Epidermal melanocyte (primary cell): ENCODE results near the gene PRR12.
"Not testable (repeated sequence)": the region's sequence is repeated elsewhere in the genome, so short reads cannot be mapped to it uniquely, and the experiment has no call there.

Experiments used
- DNase-seq: peaks from one replicate; pipeline ENCODE4 v3.0.0; 2011; ENCODE audit warnings: low spot score; ENCODE audit not compliant: insufficient read length

PRR12 gene

DNA sequence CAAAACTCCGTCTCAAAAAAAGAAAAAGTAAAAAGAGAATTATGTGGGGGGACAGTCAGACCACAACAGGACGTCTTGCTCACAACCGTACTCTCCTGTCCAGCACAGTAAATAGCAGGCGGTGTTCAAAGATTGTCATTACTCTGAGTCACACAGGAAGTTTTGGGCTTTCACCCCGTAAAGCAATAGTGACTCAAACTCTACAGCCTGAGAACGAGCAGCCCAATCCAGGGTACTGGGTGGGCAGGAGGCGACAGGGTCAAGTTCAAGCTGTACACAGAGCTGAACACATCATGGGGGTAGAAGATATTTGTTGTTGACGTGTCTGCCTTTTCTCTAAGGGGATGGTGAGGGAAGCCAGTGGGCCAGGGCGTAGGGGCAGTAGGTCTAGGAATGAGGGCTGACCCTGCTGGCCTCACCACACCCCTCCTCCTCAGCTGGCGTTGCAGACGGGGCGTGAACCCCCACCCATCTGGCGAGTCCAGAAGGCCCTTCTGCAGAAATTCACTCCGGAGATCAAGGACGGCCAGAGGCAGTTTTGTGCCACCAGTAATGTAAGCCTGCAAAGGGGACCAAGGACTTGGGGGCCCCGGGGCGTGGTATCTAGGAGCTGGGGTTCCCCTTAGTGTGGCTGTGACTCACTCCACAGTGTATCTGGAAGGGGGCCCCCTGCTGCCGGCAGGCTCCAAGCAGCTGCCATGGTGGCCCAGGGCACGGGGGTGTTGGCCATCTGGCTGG lies 23.3 kb downstream of the PRR12 start:
- no peak for DNase-seq

DNA sequence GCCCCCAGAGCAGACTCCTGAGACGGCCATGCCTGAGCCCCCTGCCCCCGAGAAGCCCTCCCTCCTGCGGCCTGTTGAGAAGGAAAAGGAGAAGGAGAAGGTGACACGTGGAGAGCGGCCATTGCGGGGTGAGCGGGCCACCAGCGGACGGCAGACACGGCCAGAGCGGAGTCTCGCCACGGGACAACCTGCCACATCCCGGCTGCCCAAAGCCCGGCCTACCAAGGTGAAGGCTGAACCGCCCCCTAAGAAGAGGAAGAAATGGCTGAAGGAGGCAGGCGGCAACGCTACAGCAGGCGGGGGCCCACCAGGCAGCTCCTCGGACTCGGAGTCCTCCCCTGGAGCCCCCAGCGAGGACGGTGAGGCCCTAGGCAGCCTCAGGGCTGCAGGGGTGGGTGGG lies 24.9 kb downstream of the PRR12 start:
- DNase-seq, result no peak

DNA sequence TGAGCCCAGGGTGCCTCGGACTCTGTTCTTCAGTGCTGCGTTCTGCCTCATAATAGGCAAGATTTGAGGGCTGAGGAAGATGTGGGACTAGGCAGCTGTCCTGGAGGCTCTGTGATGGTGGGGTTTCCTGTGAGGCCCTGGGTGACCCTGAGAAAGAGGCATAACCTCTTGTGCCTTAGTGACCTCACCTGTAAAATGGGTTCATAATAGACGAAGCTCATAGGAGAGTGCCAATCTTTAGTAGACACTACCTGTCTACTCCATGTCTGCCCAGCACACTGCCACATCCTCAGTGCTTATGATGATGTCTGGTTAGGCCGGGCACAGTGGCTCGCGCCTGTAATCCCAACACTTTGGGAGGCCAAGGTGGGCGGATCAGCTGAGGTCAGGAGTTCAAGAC lies 25.6 kb downstream of the PRR12 start:
- DNase-seq, result no peak

DNA sequence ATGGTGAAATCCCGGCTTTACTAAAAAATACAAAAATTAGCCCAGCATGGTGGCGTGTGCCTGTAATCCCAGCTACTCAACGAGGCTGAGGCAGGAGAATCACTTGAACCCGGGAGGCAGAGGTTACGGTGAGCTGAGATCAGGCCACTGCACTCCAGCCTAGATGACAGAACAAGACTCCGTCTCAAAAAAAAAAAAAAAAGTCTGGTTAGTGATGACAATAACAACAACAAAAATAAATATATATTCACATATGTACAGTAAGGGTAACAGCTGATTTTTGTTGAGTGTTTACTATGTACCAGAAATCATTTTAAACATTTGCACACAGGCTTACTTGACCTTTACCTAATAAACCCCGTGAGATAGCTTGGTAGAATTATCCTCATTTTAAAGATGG lies 26.0 kb downstream of the PRR12 start:
- no peak for DNase-seq

GRCh38 chr19:49617860-49618259 lies 26.9 kb downstream of the PRR12 start:
- not testable (repeated sequence) for DNase-seq

DNA sequence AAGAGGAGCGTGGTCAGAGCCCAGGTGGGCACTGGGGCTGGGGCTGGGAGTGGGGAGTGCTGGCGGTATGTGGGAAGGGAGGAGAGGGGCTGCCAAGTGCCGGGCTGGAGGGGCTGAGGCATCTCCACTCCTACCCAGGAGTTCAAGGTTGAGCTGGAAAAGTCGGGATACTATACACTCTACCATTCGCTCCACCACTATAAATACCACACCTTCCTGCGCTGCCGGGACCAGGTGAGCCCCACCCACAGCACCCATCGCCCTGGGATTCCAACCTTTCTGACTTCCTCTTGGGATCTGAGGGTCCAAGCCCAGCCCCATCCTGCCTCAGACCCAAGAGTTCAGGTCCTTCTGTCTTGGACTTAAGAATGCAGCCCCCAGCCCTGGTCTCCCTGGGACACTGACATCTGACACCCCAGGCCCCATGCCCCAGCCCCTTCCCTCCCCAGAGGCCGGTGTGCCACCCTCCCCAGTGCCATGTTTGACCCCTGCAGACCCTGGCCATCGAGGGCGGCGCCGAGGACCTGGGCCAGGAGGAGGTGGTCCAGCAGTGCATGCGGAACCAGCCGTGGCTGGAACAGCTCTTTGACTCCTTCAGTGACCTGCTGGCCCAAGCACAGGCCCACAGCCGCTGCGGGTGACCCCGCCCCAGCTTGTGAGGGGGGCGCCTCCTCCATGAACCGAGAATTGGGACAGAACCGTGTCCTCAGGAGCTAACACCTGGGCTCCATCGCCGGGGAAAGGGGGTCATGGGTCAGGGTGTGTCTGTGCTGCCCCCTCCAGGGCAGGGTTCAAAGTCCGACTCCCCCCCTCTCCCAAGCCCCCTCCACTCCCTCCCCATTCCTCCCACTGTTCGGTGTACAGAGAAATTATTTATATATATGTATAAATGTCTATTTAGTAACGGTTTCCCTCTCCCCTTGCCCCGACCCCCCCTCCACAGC lies 34.3 kb downstream of the PRR12 start:
- no peak for DNase-seq

DNA sequence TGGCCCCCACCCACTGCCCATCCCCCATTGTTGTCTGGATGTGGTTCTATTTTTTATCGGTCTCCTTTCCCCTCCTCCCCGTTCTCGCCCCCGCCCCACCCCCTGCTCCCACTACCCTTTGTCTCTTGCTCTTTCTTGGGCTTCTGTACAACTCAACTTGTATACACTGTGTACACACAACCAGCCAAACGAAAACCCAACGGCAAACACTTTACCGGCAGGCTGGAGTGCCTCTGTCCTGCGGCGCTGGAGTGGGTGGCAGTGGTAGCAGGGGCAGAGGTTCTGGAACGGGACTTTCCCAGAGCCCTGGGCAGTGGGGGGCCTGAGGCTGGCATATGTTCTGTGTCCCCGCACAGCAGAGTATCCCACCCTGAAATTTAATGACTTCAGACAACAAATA lies 35.2 kb downstream of the PRR12 start:
- no peak for DNase-seq

- DNase-seq, result no peak
These were observed 38.7 kb downstream of the PRR12 start for GRCh38 chr19:49629659-49630058.

DNA sequence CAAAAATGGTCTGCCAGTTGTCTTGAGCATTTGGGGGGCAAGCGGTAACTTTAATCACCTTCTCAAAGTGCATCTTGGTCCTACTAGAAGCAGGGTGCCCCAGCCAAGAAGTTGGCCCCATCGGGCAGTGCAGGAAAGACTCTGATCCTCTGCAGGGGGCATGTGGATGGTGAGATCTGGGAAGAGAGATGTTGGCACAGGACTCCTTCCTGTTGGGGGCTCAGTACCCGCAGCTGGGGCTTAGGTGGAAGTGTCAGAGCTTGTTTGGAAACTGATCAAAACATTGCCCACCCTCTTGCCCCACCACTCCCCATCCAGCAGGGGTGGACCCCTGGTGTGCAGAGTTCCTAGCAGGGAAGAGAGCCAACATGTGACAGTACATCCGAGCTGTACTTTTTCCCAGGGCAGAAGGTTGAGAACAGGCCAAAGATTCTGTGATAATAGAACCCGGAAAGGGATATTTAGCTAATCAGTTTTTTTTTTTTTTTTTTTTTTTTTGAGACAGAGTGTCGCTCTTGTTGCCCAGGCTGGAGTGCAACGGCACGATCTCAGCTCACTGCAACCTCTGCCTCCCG lies 40.1 kb downstream of the PRR12 start:
- DNase-seq, result no peak

DNA sequence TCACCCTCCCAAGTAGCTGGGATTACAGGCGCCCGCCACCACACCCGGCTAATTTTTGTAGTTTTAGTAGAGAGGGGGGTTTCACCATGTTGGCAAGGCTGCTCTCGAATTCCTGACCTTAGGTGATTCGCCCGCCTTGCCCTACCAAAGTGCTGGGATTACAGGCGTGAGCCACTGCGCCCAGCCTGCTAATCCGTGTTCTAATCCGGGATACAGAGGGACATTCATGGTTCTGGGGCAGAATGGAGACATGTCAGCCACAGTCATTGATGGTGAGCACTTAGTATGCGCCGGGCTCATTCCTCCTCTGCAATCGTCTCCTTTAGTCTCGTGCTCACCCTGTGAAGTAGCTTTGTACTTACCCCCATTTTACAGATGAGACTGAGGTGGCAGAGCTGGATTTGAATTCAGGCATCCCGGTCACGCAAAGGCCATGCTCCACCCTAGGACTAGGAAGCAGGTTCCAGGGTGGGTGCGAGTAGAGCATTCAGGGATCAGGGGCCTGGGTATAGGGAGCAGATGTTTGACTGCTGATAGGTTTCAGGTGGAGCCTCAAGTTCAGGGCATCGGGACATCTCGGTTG lies 40.7 kb downstream of the PRR12 start:
- no peak for DNase-seq

DNA sequence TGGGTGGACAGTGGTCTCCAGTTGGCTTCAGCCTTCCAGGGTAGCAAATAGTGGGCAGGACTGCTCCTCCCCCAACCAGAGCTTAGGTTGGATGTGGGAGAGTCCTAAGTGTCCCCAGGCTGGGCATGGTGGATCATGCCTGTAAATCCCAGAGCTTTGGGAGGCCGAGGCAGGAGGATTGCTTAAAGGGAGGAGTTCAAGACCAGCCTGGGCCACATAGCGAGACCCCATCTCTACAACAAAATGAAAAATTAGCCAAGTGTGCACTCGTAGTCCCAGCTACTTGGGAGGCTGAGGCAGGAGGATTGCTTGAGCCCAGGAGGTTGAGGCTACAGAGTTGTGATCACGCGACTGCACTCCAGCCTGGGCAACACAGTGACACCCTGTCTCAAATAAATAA lies 41.6 kb downstream of the PRR12 start:
- DNase-seq, result no peak

- DNase-seq, result not testable (repeated sequence)
These were observed 42.3 kb downstream of the PRR12 start for GRCh38 chr19:49633273-49633672.

GRCh38 chr19:49635530-49636232 lies 44.7 kb downstream of the PRR12 start:
- DNase-seq, result no peak

DNA sequence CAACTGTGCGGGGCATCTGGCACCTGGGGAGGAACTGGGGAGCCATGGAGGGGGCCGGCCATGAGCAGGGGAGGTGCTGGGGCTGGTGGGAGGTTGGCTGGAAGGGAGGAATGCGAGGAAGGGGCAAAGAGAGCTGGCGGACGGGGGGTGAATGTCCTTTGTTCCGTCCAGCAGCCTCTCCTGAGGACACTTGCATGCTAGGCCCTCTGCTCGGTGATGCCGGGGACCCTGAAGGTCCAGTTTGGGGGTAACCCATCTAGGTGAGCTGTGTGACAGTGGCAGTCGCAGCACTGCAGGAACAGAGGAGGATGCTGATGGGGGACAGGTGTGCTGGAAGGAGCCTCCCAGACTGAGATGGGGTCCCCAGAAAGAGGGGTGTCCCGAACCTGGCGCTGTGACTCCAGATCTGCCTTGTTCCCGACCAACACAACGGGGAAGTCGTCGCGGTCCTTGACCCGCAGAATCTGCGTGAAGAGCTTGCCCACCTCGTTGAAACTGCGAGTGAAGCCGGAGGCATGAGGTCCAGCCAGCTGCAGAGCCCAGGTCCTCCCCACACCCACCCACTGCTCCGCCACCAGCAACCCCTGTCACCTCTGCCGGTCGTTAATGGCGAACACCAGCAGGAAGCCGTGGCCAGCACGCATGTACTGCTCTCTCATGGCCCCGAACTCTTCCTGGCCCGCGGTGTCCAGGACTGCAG lies 45.4 kb downstream of the PRR12 start:
- DNase-seq, result no peak

GRCh38 chr19:49637821-49638738 lies 47.1 kb downstream of the PRR12 start:
- peak; percentile 81 for DNase-seq

DNA sequence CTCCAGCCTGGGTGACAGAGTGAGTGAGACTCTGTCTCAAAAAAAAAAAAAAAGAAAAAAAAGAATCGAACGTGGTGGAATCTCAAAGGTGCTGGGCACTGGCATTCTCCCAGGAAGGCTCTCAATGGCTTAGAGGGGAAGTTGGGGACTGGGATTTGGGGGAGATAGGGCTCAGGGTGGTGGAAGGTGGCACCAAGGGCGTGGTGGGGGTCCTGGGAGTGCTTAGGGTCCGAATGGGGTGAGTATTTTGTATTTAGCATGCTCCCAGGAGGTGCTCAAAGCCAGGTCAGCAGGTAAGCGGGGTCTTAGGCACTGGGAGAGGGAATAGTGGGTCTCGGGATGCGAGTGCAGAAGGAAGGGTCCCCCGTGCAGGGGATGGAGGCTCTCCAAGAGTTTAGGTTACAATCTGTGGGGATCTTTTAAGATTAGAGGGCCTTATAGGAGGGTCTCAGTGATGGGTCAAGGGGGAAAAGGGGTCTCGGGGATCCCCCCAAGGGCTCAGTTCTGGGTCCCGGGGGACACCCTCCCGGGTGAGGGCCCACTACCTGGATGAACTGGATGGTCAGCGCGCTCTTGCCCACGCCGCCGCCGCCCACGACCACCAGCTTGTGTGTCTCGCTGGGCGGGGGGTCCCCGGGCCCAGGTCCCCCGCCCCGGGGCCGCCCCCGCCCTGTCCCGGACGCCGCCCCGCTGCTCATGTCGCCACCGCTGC lies 48.6 kb downstream of the PRR12 start:
- DNase-seq, result no peak

DNA sequence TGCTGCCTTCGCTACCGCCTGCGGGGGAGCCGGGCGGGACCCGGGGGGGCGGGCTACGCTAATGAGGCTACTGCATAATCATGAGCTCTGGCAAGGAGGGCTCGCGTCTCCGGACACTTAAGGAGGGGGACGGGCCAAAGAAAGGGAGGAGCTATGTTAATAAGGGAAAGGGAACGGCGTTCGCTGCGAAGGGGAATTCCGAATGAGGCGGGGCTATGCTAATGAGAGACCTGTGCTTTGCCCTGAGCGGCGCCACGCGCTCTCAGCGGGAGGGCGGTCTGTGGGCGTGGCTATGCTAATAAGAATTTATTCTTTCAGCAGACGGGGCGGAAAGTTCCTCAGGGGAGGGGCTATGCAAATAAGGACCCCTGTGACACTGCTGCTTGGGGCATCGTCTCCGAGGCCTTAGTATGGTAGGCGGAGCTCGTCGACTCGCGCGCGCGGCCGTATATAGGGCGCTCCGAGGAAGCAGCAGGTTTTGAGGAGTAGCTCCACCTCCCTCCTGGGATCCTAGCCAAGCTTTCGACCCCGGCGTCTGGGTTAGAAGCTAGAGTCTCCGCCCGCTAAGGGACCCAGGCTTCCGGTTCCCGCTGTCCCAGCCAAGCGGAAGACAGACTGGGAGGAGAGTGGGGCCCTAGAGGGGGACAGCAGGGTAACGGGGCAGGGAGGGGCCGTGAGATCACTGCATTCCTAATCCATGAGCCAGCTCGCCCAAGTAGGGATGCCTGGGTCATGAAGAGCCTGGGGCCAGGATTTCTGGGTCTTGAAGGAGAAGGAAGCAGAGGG lies 49.3 kb downstream of the PRR12 start, which contains the start of gene RRAS:
TSS of gene RRAS (minus strand) at position 31 of the 786 bp plus-strand sequence. CDS start 45 bp downstream, outside the sequence.
- DNase-seq, result peak; percentile 95
